Fibroblast of skin of right biceps (primary cell): Measurements from ENCODE around the gene BTBD18.
"Not testable (repeated sequence)": the region's sequence is repeated elsewhere in the genome, so short reads cannot be mapped to it uniquely, and the experiment has no call there.

Experiments used
- DNase-seq: peaks from one replicate; pipeline ENCODE4 v3.0.0-alpha.2; 2013

The BTBD18 gene

DNA sequence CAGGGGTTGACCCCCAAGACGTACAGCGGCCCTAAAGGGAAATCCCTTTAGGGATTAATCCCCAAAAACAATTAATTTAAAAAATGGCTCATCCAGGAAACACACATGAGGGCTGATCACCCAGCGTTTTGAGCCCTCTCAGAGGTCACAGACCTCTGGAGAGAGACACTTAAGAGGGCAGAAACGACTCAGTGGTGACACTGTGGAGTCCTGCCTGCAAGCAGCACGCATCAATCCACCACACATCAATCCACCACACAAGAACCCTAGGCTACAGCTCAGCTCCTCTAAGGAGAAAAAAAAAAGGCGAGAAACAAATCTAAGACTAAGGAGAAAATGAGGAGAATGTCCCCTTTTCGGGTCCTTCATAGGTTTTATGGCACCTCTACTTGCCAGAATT lies 22.8 kb downstream of the BTBD18 start:
- DNase-seq = no peak

- DNase-seq = no peak
These were observed 24.4 kb downstream of the BTBD18 start for GRCh38 chr11:57727185-57727584.

DNA sequence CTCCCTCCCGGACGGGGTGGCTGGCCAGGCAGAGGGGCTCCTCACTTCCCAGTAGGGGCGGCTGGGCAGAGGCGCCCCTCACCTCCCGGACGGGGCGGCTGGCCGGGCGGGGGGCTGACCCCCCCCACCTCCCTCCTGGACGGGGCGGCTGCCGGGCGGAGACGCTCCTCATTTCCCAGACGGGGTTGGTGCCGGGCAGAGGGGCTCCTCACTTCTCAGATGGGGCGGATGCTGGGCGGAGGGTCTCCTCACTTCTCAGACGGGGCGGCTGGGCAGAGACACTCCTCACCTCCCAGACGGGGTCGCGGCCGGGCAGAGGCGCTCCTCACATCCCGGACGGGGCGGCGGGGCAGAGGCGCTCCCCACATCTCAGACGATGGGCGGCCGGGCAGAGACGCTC lies 34.9 kb downstream of the BTBD18 start:
- DNase-seq = not testable (repeated sequence)

DNA sequence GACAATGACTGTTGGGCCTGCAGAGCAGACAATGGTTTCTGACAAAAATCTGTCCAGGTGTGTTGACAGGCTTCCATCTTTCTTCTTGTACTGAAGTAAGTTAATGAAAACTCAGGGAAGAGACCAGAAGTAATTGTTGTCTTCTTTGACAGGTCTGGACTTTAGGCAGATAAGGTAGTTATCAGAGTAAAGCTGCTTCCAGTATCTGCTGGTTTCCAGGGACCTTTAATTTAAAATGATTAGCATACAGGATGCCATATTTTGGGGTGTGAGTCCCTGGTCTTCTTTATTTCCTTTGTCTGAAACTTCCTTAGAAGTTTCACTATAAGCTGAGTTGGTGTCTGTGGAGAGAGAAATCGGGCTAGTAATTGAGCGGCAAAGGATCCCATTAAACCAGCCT lies 37.8 kb downstream of the BTBD18 start:
- DNase-seq = no peak

DNA sequence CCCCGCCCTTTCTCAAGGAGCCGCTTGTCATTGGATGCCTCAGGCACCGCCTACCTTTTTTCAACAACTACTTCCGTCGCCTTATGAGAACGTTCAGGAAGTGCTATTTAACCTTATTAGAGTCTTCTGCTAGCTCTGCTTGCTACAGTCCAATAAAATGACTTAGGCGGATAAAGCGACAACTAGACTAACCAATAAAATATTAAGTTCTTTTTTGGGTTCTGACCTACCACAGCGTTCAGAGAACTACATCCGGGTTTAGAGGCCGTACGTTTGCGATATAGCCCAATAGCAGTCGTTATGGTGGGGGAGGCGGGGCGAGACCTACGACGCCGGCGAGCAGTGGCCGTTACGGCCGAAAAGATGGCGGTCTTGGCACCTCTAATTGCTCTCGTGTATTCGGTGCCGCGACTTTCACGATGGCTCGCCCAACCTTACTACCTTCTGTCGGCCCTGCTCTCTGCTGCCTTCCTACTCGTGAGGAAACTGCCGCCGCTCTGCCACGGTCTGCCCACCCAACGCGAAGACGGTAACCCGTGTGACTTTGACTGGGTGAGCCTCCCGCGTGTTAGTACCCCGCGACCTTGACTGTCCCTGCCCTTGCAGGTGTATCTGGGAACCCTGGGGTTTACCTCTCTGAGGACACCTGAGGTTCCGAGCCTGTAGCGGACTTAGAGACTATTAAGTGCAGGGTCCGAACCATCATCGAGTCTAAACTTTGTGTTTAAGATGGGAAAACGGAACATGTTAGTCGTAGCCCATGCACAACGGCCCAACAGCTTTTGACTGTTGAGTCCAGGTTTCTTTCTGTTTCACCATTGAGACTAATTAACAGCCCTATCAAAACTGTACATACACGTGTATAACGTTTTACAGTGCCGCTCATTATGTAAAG lies 39.1 kb downstream of the BTBD18 start, which contains the start of gene TMX2:
TMX2 (plus strand) TSS at position 338 of the 895 bp plus-strand sequence; CDS start at position 364, 26 bp downstream.
- DNase-seq = peak; percentile 99

- DNase-seq = peak; percentile 69
These were observed 40.0 kb downstream of the BTBD18 start, which contains the start of gene MED19 for GRCh38 chr11:57711414-57712255. TSS of gene MED19 (minus strand) at chr11:57712215. CDS start at chr11:57712179, 36 bp downstream.

DNA sequence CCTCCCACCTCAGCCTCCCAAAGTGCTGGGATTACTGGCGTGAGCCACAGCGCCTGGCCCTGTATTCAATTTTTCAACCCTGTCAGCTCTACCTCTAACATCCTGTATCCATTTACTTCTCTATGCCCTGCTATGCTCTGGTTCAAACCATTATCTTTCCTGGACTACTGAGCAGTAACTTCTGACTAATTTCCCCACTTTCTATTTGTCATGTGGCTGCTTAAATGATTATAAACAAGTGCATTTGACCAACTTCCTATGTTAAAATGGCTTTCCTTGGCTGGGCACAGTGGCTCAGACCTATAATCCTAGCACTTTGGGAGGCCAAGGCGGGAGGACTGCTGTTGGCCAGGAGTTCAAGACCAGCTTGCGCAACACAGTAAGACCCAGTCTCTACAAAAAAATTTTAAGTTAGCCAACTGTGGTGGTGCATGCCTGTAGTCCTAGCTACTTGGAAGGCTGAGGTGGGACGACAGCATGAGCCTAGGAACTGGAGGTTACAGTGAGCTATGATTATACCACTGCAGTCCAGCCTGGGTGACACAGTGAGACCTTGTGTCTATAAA lies 41.7 kb downstream of the BTBD18 start:
- no peak for DNase-seq

- DNase-seq = not testable (repeated sequence)
These were observed 46.2 kb downstream of the BTBD18 start for GRCh38 chr11:57705432-57705831.

DNA sequence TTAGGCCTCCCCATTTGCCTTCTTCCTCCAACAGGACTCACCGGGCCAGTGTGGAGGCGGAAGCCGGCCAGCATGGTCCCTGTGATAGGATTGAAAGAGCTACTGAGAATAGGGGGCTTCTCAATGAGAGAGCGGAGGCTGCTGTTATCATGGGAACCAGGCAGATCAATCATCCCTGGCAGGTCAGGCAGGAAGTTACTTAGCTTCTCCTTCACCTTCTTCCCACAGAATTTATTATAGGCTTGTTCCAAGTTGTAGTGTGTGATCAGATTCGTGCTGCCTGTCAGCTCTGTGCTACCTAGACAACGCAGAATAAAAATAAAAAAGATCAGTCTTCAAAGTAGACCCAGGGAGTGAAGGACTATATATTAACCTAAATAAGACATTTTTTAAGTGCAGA lies 46.7 kb downstream of the BTBD18 start:
- no peak for DNase-seq

DNA sequence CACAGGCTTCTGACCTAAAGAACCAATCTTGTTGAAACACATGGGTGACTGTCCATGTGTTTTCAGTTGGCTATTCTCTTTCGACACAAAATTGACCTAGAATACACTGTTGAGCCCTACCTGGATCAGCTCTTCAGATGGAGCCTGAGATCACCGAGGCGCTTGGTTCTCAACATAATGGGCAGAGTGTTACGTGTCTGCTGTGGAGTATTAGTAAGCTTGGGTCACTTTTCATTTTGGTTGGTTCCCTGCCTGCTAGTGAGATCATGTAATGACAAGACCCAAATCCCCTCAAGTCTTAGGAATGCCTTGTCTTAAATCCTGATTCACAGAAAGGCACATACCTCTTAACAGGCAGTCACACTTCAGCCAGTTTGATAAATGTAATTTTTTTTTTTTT lies 48.3 kb downstream of the BTBD18 start:
- DNase-seq = no peak

- no peak for DNase-seq
These were observed 51.2 kb downstream of the BTBD18 start for GRCh38 chr11:57700425-57700824.

DNA sequence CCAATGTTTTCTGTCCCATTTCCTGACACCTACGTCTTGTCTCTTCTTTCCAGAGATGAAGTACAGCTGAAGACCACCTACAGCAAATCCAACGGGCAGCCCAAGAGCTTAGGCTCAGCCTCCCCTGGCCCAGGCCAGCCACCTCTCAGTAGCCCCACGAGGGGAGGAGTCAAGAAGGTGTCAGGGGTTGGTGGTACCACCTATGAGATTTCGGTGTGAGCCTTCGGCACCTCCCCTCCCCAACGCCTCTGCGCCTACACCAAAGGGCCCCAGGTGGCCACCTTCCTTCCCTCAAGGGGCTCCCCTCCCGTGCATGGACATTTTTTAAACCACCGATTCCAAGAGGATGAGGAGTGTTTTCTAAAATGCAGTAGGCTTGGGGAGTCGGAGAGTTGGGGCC lies 51.8 kb downstream of the BTBD18 start:
- DNase-seq = no peak

GRCh38 chr11:57698843-57699365 lies 52.7 kb downstream of the BTBD18 start:
- DNase-seq = no peak
